VCaP (cell line): ENCODE measurements around the gene SH3RF1.

Experiments used
- H3K27ac ChIP-seq: fragments of 450-650 bp; 2 replicates; pipeline ENCODE4 v1.5.1; 2017
- TF ChIP-seq, protein P1 (sequence below): fragments of 450-650 bp; conservative IDR thresholded peaks from 2 replicates; pipeline ENCODE4 v1.5.1; 2017; ENCODE audit warnings: mild to moderate bottlenecking, moderate library complexity

Gene SH3RF1

DNA sequence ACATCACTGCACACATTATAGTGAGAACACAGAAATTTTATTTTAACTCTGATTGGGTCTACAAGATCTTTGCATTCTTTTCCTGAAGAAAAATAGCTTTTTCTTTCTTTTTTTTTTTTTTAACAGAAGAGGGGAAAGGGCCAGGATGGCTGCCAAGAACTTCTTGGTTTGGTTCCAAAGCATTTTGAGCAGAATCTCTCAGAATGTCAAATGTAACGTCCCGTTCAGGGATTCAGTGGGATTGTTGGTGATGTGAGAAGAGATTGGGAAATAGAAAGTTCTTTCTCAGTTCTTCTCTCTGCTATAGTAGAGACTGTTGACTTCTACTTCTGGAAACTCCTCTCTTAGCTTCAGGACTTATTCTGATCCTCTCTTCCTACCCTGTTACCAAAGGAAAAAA lies 189.8 kb downstream of the SH3RF1 start:
- H3K27ac ChIP-seq = peak overlapping the region; percentile 100
- TF ChIP-seq, protein P1, sequence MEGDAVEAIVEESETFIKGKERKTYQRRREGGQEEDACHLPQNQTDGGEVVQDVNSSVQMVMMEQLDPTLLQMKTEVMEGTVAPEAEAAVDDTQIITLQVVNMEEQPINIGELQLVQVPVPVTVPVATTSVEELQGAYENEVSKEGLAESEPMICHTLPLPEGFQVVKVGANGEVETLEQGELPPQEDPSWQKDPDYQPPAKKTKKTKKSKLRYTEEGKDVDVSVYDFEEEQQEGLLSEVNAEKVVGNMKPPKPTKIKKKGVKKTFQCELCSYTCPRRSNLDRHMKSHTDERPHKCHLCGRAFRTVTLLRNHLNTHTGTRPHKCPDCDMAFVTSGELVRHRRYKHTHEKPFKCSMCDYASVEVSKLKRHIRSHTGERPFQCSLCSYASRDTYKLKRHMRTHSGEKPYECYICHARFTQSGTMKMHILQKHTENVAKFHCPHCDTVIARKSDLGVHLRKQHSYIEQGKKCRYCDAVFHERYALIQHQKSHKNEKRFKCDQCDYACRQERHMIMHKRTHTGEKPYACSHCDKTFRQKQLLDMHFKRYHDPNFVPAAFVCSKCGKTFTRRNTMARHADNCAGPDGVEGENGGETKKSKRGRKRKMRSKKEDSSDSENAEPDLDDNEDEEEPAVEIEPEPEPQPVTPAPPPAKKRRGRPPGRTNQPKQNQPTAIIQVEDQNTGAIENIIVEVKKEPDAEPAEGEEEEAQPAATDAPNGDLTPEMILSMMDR = no peak

DNA sequence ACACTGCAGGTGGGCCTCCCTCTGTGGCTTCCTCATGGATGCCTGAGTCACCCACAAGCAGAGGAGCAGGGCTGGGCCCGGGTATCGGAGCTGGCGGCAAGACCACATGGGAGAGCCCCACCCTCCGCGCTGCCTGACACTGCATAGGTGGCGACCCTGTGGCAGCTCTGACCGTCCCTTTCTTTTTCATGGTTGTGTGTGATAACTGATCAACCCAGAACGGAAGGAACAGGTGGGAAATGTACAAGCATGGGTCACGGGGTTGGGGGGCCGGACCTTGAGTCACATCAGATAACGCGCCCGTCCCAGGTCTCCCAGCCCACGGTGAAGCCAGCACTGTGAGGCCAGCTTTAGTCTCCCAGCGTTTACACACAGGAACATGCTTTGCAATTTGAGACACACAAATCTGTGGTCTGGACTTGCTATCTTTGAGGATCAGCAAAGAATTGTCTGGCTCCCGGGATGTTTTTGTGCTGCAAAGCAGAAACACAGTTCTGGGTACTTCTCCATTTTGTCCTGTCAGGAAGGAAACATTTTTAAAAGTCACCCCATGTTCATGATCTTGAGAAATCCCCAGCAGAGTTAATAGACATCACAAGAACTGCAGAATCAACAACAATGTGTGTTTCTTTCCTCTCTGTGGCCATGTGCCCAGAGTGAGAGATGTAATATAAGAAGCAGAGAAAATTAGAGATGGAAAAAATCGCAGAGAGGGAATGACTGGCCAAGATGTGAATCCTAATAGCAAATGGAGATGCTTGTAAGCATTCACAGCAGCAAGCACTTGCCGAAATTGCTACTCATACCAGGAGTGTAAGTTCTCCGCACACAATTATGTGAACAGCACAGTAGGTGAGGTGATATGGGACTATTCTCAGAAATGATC lies 190.6 kb downstream of the SH3RF1 start:
- H3K27ac ChIP-seq = peak overlapping the region; percentile 100
- TF ChIP-seq, protein P1 = no peak

DNA sequence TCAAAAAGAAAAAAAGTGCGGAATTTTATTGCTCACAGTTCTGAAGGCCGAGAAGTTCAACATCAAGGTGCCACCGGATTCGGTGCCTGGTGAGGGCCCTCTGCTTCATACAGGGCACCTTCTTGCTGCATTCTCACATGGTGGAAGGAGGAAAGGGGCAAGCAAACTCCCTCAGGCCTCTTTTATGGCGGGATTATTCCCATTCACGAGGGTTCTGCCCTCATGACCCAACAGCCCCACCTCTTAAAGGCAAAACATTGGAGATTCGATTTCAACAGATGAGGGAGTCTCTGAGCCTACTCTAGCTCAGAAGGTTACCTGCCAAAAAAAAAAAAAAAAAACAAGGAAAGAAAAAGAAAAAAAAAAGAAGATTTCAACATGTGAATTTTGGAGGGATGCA lies 196.6 kb downstream of the SH3RF1 start:
- TF ChIP-seq, protein P1 = no peak
- peak overlapping the region; percentile 100 for H3K27ac ChIP-seq

DNA sequence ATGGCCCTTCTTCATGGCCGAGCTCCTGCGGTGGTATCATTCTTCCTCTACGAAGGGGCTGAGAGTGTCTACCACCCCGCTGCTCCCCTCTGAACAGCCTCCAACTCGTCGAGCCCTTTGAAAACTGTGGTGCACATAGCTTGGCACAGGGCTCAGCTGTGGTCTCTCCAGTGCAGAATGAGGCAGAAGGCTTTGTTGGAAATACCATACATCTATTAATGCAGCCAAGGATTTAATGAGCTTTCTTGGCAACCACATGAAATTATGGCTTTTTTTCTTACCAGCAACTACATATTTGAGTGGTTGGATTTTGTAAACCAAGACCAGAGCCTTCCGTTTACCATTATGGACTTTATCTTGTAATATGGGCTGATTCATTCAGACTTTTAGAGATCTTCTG lies 199.0 kb downstream of the SH3RF1 start:
- TF ChIP-seq, protein P1 = no peak

DNA sequence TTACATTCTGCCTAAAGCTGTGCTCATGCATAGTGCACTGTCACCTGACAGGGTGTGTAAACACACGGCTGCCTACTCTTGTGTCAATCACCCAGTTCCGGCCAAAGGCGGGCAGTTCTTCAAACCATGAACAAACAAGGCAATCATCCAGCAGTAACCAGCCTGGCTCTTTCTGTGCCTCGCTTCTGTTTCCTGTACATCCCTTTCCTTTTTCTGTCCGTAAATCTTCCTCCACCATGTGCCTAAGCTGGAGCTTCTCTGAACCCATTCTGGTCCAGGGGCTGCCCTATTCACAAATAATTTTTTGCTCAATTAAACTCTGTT lies 199.9 kb downstream of the SH3RF1 start:
- H3K27ac ChIP-seq = peak overlapping the region; percentile 100
- TF ChIP-seq, protein P1 = no peak

More for the DNA sequence above, 199.0 kb downstream of the SH3RF1 start:
- peak overlapping the region; percentile 100 for H3K27ac ChIP-seq

DNA sequence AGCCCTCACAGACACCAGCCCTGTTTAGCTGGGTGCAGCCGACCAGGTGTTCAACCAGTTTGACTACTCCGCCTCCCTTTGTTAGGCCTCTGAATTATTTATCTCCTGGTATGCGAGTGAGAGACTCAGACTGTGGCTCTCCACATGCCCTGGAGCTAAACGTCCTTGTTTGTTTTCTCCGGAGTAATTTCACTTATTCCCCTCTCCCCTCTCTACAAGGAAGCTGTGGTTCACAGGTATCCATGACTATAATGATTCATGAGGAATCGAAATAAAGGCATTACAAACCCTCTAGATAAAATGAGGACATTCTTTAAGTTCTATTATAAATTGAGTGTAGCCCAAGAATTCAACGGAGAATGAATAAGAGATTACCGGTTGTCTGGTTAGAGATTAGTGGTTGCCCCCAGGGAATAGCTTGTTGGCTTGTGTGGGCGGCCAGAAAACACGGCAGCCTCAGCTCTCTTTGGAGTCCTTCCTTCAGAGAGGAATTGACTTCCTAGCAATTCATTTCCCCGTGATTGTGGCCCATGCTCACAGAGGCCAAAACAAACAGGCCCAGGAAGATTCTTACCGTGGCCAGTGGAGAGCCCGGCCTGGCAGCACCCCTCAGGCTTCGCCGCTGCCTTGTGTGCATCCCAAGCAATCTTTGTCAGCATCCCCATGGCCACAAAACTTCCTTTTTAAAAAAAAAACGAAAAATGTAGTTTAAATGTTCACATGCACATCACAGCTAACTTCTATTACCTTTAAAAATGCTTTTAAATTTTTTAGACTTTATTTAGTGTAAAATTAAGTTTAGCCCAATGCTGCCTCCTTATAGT lies 200.5 kb downstream of the SH3RF1 start:
- H3K27ac ChIP-seq = peak overlapping the region; percentile 100

DNA sequence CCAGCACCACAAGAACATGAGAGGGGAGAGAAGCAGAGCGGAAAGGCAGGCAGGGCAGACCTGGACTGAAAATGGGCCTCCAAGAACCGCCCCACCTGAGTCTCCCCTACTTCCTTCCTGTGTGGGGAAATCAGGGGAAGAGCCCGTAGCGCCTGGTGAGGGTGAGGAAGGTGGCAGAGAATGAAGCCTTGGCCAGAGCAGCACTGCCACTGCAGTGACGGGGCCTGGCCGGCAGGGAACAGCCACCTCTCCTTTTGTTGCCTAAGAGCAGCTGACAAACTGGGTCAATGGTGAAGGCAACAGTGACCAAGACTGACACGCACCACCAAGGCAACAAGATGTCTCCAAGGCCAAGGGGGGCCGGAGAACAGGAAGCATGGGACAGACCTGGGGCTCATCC lies 202.3 kb downstream of the SH3RF1 start:
- peak overlapping the region; percentile 100 for H3K27ac ChIP-seq
- TF ChIP-seq, protein P1 = no peak

More for the DNA sequence above, 200.5 kb downstream of the SH3RF1 start:
- TF ChIP-seq, protein P1 = no peak
